GM21619 (cell line): Measurements from ENCODE around the gene CFDP1.
"Not testable (repeated sequence)": the region's sequence is repeated elsewhere in the genome, so short reads cannot be mapped to it uniquely, and the experiment has no call there.

Experiments
- ATAC-seq: cut with Tn5 transposase; IDR thresholded peaks from one replicate; pipeline ENCODE4 v1.9.1; 2021; ENCODE audit not compliant: unreplicated experiment

Gene CFDP1

DNA sequence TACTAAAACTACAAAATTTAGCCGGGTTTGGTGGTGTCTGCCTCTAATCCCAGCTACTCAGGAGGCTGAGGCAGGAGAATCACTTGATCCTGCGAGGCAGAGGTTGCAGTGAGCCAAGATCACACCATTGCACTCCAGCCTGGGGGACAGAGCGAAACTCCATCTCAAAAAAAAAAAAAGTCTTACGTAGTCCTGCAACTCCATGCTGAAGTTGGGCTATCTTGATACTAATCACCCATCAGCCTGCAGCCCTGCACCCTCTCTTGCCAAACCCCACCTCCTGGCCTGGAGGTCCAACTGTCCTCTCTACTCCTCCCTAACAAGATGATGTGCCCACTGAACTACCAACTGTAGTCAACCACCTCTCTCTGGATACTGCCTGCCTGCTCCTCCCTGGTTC lies 26.4 kb upstream of the CFDP1 start:
- ATAC-seq = no peak

DNA sequence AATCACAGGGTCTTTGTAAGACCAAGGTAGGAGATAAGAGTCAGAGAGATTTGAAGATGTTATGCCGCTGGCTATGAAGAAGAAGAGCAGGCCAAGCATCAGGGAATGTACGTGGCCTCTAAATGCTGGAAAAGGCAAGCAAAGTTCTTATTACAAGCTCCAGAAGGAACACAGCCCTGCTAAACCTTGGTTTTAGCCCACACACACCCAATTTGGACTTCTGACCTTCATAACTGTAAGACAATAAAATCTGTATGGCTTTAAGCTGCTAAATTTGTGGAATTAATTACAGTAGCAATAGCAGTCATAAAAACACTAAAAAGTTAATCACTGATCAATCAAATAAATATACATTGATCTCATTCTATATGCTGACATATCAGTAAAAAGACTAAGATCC lies 25.1 kb upstream of the CFDP1 start:
- ATAC-seq = no peak

DNA sequence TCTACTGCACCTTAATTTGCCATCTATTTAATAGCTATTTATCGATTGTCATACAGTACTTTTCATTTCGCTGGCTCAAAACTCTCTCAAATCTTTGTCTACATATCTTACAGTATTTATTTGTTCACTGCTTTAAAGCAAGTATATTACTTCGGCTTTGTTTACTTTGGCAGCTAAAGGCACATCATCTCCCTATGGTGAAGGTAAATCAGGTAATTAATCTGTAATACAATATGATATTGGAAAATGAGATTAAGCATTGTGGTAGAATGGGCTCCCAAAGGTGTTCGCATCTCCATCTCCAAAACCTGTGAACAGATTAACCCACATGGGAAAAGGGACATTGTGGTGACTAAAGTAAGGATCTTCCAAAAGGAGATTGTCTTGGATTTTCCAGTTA lies 24.7 kb upstream of the CFDP1 start:
- no peak for ATAC-seq

DNA sequence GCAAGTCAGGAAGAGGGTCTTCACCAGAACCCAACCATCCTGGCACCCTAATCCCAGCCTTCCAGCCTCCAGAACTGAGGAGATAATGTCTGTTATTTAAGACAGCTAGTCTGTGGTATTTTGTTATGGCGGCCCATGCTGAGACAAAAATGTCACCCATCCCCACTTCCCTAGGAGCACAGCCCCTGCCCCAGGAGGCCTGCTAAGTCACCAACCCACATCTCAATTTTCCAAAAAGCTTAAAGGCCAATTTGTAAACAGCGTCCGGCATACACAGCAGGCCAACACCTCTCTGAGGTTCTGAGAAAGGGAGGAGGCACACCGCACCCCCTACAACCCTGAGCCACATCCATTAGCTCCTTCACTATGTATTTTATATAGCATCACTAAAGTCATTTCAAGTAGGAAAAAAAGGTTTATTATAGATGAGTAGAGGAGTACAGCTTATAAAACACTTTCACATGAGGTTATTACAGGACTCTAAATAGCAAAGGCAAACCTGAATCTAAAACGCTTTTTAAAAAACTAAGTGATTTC lies 24.2 kb upstream of the CFDP1 start:
- ATAC-seq = no peak

DNA sequence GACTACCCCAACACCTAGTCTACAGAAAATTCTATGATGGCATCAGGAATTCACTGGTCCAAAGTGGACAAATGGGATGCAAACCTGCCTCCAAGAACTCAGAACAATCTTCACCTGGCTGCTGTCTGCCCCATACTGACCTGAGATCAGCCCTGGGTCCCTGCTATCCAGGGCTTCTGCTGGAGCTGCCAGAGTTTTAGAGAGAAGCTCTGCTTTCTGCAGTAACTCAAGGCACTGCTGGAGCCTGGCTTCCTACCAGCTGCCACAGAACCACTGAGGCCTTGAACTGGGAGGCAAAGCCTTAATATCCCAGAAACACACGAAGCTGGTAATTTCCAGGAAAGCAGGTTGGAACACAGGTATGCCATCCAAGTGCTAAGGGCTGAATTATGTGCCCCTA lies 23.7 kb upstream of the CFDP1 start:
- no peak for ATAC-seq

DNA sequence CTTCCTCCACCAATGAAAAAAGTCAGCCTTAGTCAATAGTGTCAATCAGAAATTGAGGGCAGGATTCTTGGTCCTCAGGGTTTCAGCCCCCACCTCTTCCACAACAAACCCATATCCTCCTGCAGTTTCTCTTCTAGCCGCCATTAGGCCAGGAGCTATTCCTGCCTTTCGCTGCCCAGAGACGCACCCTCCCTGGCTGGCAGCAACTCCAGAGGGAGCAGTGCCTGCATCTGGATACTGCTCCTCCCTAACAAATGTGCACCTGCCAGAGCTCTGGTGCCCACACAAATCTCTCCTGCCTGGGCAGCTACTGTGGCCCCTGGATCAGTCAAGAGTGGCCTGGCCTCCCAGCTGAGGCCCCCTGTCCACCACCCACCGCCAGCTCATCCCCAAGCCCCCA lies 23.2 kb upstream of the CFDP1 start:
- not testable (repeated sequence) for ATAC-seq

DNA sequence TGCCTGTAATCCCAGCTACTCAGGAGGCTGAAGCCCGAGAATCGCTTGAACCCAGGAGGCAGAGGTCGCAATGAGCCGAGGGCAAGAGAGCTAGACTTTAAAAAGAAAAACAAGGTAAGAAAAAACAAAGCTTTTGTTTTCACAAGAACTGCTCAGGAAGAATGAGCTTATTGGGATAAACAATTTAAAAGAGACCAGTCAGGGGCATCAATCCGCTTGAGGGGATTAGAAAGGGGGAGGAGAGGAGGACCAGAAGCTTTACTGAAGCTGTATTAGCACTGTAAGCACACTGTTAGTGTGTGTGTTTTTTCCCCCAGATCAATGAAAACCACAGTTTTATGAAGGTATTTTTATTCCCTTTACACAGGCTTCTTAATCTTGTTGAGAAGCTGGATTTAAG lies 22.4 kb upstream of the CFDP1 start:
- ATAC-seq = no peak

DNA sequence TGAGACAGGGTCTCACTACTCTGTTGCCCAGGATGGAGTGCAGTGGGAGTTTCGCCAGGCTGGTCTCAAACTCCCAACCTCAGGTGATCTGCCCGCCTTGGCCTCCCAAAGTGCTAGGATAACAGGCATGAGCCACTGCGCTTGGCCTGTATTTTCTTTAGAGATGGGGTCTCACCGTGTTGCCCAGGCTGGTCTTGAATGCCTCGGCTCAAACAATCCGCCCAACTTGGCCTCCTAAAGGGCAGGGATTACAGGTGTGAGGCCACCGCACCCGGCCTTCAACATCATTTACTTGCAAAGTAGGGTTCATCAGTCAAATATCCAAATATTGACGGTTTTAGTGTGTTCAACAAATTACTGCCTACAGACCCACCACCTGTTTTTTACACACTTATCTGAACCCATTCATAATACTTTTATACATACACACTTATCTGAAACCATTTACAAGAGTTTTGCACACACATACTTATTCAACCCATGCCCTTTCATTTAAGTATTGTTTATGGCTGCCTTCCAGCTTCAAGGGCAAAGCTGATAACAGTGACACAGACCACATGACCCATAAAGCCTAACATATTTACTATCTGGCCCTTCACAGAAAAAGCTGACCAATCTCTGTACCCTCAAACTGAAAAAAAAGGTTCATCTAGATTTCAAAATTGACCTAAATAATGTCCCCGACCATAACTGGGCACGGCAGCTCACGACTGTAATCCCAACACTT lies 19.3 kb upstream of the CFDP1 start:
- no peak for ATAC-seq

DNA sequence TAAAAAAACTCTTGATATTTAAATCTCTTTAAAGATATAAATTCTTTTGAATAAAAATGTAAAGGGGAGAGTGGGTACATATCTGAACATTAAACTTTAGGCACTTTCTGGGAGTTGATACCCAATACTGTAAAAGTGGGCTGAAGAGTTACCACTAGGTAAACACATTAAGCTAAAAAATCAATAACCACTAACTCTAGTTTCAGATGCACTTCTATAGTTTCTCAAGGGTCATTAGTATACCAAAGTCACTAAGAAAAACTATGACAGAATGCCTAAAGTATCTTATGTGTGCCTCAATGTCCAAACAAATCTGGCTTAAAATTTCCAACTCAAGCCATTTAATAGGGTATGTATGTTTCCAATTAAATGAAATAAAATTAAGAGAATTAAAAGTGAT lies 13.1 kb upstream of the CFDP1 start:
- no peak for ATAC-seq

DNA sequence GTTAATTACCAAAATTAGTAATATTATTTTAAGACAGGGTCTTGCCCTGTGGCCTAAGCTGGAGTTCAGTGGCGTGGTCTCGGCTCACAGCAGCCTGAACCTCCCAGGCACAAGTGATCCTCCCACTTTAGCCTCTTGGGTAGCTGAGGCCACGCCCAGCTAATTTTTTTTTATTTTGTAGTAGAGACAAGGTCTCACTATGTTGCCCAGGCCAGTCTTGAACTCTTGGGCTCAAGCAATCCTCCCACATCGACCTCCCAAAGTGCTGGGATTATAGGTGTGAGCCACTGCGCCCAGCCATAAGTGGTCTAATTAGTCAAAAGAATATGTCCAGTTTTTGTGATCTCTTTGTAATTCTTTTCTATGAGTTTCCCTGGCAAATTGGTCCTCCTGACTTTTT lies 12.0 kb upstream of the CFDP1 start:
- no peak for ATAC-seq

DNA sequence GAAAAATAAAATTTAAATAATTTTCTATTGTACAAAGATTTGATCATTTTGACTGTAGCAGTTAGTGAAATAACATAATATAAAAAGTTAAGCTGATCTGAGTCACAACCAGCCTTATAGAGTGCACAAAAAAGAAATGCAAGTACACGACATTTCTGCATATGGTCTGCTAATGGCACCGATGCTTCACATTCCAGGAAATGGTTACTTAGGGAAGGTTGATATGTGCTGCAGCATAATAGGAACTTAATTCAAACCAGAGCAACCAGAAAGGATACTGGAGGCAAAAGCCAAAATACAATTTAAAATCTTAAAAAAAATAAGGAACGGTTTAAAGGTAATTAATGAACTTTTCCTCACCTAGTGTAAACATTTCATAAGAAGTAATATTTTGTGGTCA lies 10.0 kb upstream of the CFDP1 start:
- ATAC-seq = no peak

DNA sequence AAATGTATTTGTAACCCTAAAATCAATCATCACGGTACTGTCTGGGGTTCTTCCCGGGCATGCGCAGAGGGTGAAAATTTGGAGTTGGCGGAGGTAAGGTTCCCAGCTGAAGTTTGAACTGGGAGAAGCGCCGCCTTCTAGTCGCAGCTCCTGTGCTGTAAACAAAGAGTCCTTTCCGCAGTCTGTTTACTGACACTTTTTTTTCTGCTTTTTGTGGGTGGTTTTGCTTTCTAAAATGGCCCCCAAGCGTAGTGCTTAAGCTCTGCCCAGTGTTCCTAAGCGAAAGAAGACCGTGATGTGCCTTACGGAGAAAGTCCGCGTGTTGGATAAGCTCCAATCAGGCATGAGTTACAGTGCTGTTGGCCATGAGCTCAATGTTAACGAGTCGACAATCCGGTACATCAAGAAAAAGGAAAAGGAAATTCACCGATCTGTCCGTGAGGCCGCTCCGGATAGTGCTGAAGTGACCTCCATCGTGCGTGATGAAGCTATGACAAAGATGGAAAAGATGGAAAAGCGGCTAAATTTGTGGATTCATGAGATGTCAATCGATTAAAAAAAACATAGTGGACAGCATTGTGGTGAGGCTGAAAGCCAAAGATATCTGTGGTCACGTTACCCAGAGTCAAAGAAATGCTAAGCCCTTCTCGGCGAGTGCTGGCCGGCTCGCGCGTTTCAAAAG lies 570 bp upstream of the CFDP1 start:
- ATAC-seq = peak; percentile 63

DNA sequence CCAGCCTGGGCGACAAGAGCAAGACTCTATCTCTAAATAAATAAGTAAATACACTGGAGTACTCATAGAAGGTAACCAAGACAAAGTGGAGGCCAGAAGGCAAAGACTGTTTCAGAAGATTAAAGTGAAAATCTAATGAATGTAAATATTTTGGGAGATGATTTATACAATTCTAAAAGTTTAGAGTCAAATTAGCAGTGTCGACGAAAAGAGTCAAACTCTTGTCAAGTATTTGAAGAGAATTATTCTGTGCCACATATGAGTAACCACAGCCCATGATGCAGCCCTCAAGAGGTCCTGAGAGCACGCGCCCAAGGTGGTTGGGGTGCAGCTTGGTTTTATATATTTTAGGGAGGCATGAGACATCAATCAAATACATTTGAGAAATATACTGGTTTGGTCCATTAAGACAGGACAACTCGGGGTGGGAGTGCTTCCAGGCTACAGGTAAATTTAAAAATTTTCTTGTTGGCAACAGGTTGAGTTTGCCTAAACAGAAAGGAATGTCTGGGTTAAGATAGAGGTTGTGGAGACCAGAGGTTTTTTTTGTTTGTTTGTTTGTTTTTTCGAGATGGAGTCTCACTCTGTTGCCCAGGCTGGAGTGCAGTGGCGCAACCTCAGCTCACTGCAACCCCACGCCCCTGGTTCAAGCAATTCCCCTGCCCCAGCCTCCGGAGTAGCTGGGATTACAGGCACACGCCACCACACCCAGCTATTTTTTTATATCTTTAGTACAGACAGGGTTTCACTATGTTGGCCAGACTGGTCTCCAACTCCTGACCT lies 3.5 kb downstream of the CFDP1 start:
- no peak for ATAC-seq

DNA sequence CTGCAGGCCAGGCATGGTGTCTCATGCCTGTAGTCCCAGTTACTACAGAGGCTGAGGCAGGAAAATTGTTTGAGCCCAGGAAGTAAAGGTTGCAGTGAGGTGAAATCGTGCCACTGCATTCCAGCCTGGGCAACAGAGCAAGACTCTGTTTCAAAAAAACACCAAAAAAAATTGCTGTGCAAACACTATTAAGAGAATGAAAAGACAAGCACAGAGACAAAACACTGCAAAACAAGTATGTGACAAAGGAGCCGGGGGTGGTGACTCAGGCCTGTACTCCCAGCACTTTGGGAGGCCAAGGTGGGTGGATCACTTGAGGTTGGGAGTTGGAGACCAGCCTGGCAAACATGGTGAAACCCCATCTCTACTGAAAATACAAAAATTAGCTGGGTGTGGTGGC lies 6.8 kb downstream of the CFDP1 start:
- ATAC-seq = not testable (repeated sequence)

DNA sequence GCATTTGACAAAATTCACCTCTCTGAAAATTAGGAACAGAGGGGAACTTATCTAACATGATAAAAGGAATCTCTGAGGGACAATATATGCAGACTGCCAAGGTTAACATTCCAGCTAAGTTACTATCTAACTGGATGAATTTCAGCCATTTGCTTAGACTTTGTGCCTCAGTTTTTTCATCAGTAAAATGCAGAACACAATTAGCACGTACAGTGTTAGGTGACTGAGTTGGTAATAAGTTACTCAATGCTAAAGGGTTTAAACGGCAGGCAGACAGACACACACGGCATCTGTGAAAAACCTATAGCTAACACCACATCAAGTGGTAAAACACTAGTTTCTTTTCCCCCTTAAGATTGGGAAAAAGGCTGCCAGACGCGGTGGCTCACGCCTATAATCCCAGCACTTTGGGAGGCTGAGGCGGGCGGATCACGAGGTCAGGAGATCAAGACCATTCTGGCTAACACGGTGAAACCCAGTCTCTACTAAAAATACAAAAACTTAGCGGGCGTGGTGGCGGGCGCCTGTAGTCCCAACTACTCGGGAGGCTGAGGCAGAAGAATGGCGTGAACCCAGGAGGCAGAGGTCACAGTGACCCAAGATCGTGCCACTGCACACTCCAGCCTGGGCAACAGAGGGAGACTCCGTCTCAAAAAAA lies 9.1 kb downstream of the CFDP1 start:
- ATAC-seq = not testable (repeated sequence)

DNA sequence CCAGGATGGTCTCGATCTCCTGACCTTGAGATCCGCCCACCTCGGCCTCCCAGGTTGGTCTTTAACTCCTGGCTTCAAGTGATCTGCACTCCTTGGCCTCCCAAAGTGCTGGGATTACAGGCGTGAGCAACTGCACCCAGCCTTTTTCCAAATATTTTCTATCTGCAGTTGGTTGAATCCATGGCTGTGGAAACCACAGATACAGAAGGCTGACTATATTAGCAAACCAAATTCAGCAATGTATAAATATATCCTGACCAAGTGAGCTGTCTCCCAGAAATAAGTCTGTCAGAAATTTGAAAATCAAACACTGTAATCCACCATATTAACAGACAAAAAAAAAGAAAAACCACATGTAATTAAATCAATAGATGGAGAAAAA lies 9.6 kb downstream of the CFDP1 start:
- no peak for ATAC-seq

DNA sequence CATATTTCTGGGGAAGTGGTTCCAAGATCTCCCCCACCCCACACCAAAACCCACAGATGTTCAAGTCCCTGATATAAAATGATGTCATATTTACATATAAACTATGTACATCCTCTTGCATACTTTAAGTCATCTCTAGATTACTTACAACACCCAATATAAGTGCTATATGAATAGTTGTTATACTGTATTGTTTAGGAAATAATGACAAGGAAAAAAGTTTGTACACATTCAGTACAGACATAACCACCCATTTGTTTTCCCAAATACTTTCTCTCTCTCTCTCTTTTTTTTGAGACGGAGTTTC lies 11.5 kb downstream of the CFDP1 start:
- no peak for ATAC-seq

DNA sequence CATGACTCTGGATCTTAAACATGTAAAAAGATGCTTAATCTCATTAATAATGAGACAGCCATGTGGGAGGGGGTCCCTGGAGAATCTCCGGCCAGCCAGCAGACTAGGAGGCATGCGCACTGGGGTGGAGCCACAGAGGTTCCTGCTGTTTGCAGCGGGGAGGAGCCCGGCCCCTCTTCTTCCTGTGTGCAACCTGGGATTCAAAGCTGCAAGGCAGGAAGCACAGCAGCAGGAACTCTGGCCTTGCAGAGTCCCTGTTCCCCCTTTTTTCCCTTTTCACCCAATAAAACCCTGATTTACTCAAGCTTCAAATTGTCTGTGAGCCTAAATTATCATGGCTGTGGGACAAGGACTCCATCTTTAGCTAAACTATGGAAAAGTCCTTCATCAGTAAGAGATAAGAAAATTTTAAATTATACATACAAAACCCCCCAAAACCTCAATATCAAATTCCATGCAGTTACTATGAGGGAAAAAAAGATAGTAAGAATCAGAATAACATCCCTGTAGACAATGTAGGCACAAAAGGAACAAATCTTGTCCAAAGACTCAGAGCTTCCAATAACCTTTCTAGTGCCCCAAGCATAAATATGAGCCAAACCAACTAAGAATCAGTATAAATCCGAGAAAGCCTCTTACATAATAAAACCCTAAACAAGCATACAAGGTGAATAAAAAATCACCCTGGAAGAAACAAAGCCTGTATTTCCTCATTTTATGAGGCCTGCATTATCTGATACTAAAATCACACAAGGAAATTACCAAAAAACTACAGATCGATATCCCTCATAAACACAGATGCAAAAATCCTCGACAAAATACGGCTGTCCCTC lies 12.1 kb downstream of the CFDP1 start:
- peak; percentile 94 for ATAC-seq

DNA sequence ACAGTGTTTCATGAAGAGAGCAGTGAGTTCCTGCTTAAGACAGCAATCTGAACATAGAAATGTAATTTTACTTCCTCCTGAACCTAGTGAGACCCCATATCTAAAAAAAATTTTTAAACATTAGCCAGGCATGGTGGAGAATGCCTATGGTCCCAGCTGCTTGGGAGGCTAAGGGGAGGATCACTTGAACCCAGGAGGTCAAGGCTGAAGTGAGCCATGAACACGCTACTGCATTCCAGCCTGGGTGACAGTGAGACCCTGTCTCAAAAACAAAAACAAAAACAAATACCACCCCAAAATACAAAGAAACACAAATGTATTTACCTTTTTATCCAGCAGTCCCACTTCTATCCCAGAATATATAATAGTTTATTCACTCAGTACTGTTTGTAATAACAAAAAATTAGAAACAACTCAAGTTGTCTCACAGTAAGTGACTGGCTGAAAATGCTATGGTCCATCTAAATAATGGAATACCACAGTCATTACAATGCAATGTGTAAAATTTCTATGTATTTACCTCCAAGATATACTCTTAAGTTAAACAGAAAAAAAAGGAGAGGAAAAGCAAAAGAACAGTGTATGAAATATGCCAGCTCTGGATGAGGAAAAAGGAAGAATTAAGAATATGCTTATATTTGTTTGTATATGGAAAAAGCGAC lies 16.3 kb downstream of the CFDP1 start:
- ATAC-seq = no peak
